ENCODE results near the gene ST6GALNAC3.

GRCh38 chr1:76266762-76267161 lies 192.2 kb downstream of the ST6GALNAC3 start:
- TF ChIP-seq POLR2AphosphoS5 (IDR thresholded peaks at IDR 0.05; ENCODE audit: low read depth, low read length) (no peak), POLR2A (IDR thresholded peaks at IDR 0.05; ENCODE audit: low read depth, low read length) (no peak)
